Pancreas (tissue), 10 donors: ENCODE measurements around the gene SCRN2. TPM values are rescaled to one million over a fixed set of nuclear protein-coding genes. Genes with fewer than 3 reads are reported as not detected.

Experiments used
- ATAC-seq, 4 donors: fragments of 200-7000 bp; cut with Tn5 transposase; one replicate each; pipeline versions ENCODE4 v1.8.0 to v1.9.1; 2020; ENCODE audit warnings: mild to moderate bottlenecking in 4 of 4, moderate library complexity in 4 of 4
- DNase-seq, 6 donors: peaks; one replicate each; pipeline ENCODE4 v3.0.0-alpha.2; 2020
- FAIRE-seq: peaks from 2 replicates; lab custom pipeline; 2012; peaks lifted over from hg19 to GRCh38; lab: Jason Lieb, UNC
- H3K27ac ChIP-seq, 4 donors: fragments of 200-600 bp; sonication (generic); 1 replicate in 3 of 4; 2 replicates in 1 of 4; pipeline versions ENCODE4 v1.5.0 to v1.8.0; 2020
- H3K27me3 ChIP-seq, 4 donors: fragments of 200-600 bp; one replicate each; pipeline ENCODE4 v1.8.0; 2021
- H3K36me3 ChIP-seq, 3 donors: fragments of 200-600 bp; sonication (generic) in 1 of 3; one replicate each; pipeline versions ENCODE4 v1.5.0 to v1.8.0; 2020 to 2021
- H3K4me1 ChIP-seq, 3 donors: fragments of 200-600 bp; one replicate each; pipeline ENCODE4 v1.8.0; 2021
- H3K4me3 ChIP-seq, 4 donors: fragments of 200-600 bp; sonication (generic) in 2 of 4; one replicate each; pipeline versions ENCODE4 v1.5.0 to v1.8.0; 2020 to 2021
- H3K9me3 ChIP-seq, 4 donors: fragments of 200-600 bp; one replicate each; pipeline ENCODE4 v1.8.0; 2021
- CTCF ChIP-seq, 4 donors: fragments of 200-600 bp; sonication (generic) in 3 of 4; IDR thresholded peaks; one replicate each; pipeline versions ENCODE4 v1.5.0 to v1.8.0; 2021; ENCODE audit warnings: antibody characterized with exemption in 4 of 4
- WGBS, 2 donors: extraction: QIAGEN DNeasy Blood & Tissue Kit; methylation state at CpG; one replicate each; pipeline ENCODE4 v1.1.7; 2013; 5-methylcytosine and 5-hydroxymethylcytosine counted together
- intact Hi-C, 3 donors: fragments of 100-400 bp; cut with DNase I; formaldehyde crosslinking; loops; one replicate each; pipeline versions ENCODE4 v1.11.1 to v1.14.2; 2022
- polyA plus RNA-seq, 2 donors: library from polyadenylated mRNA; stranded (reverse); fragments of 200-250 nt; gene quantifications; one replicate each; pipeline ENCODE4 v1.2.3, GENCODE V29; 2013
- total RNA-seq, 6 donors: library from RNA; stranded (reverse); fragmentation: NEBNext Ultra II Directional in 4 of 6; extraction: Animal tissue kit (Norgen Biotek cat#: 25700) in 4 of 6; gene quantifications; one replicate each; pipeline versions ENCODE4 v1.2.1 to v1.2.4, GENCODE V29; 2021 to 2023
- donor health status: healthy with polysubstance abuse.
- donor health status: DM: no; HTN: no; CAD: no; lungs with moderate emphysema.
- donor health status: DM: no; HTN: no; CAD: no.
- donor health status: control.
- donor health status: control.
- donor health status: Bipolar disorder and iron deficiency.
- donor health status: DM: yes; HTN: yes; CAD: no.
- donor health status: DM: no; HTN: no; CAD: no.
- donor health status: DM: no; HTN: no; CAD: no.
- donor health status: DM: yes; HTN: yes; CAD: no.

The SCRN2 gene
- total and polyA plus RNA-seq, 8 donors = 12.6 to 56.1 (median 20.8) TPM

- ATAC-seq (no peak), FAIRE-seq (no peak), DNase-seq (peak in 4 of 6 donors; percentile 8 to 41 (median 12))
- H3K4me3 ChIP-seq = no peak overlapping the region
- no peak for TF ChIP-seq CTCF (IDR thresholded peaks at IDR 0.05)
- no peaks in the 10 kb centered on the region for H3K27me3 ChIP-seq
- peaks cover 11 to 20% (median 18%) of the 10 kb centered on the region in 3 donors for H3K4me1 ChIP-seq
- intact Hi-C loops = no loop called here
- no peak overlapping the region for H3K27ac ChIP-seq
- no peaks in the 10 kb centered on the region for H3K9me3 ChIP-seq
- H3K36me3 ChIP-seq = peaks cover 0 to 39% (median 14%) of the 10 kb centered on the region in 3 donors
- WGBS, 2 donors = 91 to 92% methylated on average over 21 of the region's 21 CpGs
These were observed 25.8 kb downstream of the SCRN2 start for GRCh38 chr17:47815106-47815918.

- WGBS, 2 donors = 96 to 98% methylated on average over 20 to 22 of the region's 22 CpGs
- Histone ChIP-seq H3K4me3 (no peak overlapping the region), H3K27me3 (no peaks in the 10 kb centered on the region), H3K9me3 (no peaks in the 10 kb centered on the region), H3K27ac (no peak overlapping the region), H3K36me3 (peaks cover 0 to 43% (median 14%) of the 10 kb centered on the region in 3 donors), H3K4me1 (peaks cover 26 to 35% (median 35%) of the 10 kb centered on the region in 3 donors)
- no peak for TF ChIP-seq CTCF (IDR thresholded peaks at IDR 0.05)
- FAIRE-seq (no peak), DNase-seq (peak in 4 of 6 donors; percentile 9 to 48 (median 22)), ATAC-seq (no peak)
- intact Hi-C loops = no loop called here
These were observed 27.5 kb downstream of the SCRN2 start for GRCh38 chr17:47813512-47814031.

- DNase-seq (peak in 4 of 6 donors; percentile 10 to 43 (median 25)), FAIRE-seq (no peak), ATAC-seq (no peak)
- peaks cover 0 to 43% (median 14%) of the 10 kb centered on the region in 3 donors for H3K36me3 ChIP-seq
- peaks cover 28 to 36% (median 35%) of the 10 kb centered on the region in 3 donors for H3K4me1 ChIP-seq
- TF ChIP-seq CTCF (IDR thresholded peaks at IDR 0.05) = no peak
- H3K27ac ChIP-seq = no peak overlapping the region
- WGBS, 2 donors = 87 to 93% methylated on average over 14 of the region's 14 CpGs
- H3K4me3 ChIP-seq = no peak overlapping the region
- H3K27me3 ChIP-seq = no peaks in the 10 kb centered on the region
- intact Hi-C loops = no loop called here
- H3K9me3 ChIP-seq = no peaks in the 10 kb centered on the region
These were observed 28.0 kb downstream of the SCRN2 start for GRCh38 chr17:47813077-47813476.

GRCh38 chr17:47812146-47812920 lies 28.7 kb downstream of the SCRN2 start:
- H3K4me3 ChIP-seq = no peak overlapping the region
- DNase-seq (peak in 3 of 6 donors; percentile 22 to 43 (median 43)), ATAC-seq (peak in 1 of 4 donors; percentile 9), FAIRE-seq (no peak)
- no peak for TF ChIP-seq CTCF (IDR thresholded peaks at IDR 0.05)
- peaks cover 0 to 43% (median 18%) of the 10 kb centered on the region in 3 donors for H3K36me3 ChIP-seq
- peak overlapping the region in 1 of 4 donors; percentile 79 for H3K27ac ChIP-seq
- WGBS, 2 donors = 65 to 73% methylated on average over 18 of the region's 18 CpGs
- no peaks in the 10 kb centered on the region for H3K27me3 ChIP-seq
- H3K4me1 ChIP-seq = peaks cover 28 to 36% (median 35%) of the 10 kb centered on the region in 3 donors
- intact Hi-C loops = no loop called here
- no peaks in the 10 kb centered on the region for H3K9me3 ChIP-seq
